NCI-H1092 (cell line): ENCODE measurements around the gene PALLD.

Experiments
- DNase-seq: peaks from one replicate; lab custom pipeline; 2025; lab: John Stamatoyannopoulos, UW

PALLD gene

GRCh38 chr4:168852933-168853713 is 356.3 kb downstream of the PALLD start:
- no peak for DNase-seq

GRCh38 chr4:168853770-168854169 is 356.9 kb downstream of the PALLD start:
- DNase-seq: no peak

GRCh38 chr4:168854350-168854921 is 357.6 kb downstream of the PALLD start:
- no peak for DNase-seq

GRCh38 chr4:168856312-168856711 is 359.5 kb downstream of the PALLD start:
- DNase-seq: no peak

GRCh38 chr4:168857009-168857408 is 360.2 kb downstream of the PALLD start:
- DNase-seq: no peak

- DNase-seq: no peak
Observed at GRCh38 chr4:168857546-168858314, 360.9 kb downstream of the PALLD start.

- no peak for DNase-seq
Observed at GRCh38 chr4:168859100-168859499, 362.2 kb downstream of the PALLD start.

- no peak for DNase-seq
Observed at GRCh38 chr4:168859888-168860694, 363.2 kb downstream of the PALLD start.

- DNase-seq: no peak
Observed at GRCh38 chr4:168860827-168861226, 364.0 kb downstream of the PALLD start.

GRCh38 chr4:168863719-168864647 is 367.1 kb downstream of the PALLD start:
- DNase-seq: no peak

- DNase-seq: no peak
Observed at GRCh38 chr4:168864821-168865541, 368.1 kb downstream of the PALLD start.

- DNase-seq: no peak
Observed at GRCh38 chr4:168865854-168866253, 369.0 kb downstream of the PALLD start.

GRCh38 chr4:168866635-168867034 is 369.8 kb downstream of the PALLD start:
- DNase-seq: no peak

- no peak for DNase-seq
Observed at GRCh38 chr4:168867128-168867527, 370.3 kb downstream of the PALLD start.

- no peak for DNase-seq
Observed at GRCh38 chr4:168868044-168868781, 371.4 kb downstream of the PALLD start.

GRCh38 chr4:168868802-168869201 is 371.9 kb downstream of the PALLD start:
- DNase-seq: no peak

- DNase-seq: no peak
Observed at GRCh38 chr4:168870004-168870403, 373.2 kb downstream of the PALLD start.

- no peak for DNase-seq
Observed at GRCh38 chr4:168871632-168872031, 374.8 kb downstream of the PALLD start.

GRCh38 chr4:168874083-168874482 is 377.2 kb downstream of the PALLD start:
- DNase-seq: no peak

- no peak for DNase-seq
Observed at GRCh38 chr4:168876106-168876505, 379.3 kb downstream of the PALLD start.
